IMR-90 (cell line): ENCODE measurements around the gene VEGFA. TPM values are rescaled to one million over a fixed set of nuclear protein-coding genes. Genes with fewer than 3 reads are reported as not detected.

Experiments used
- ATAC-seq: fragments of 200-7000 bp; cut with Tn5 transposase; 2 replicates; pipeline ENCODE4 v1.9.1; 2020; ENCODE audit warnings: low read depth, mild to moderate bottlenecking, moderate library complexity
- BruUV-seq: library from RNA; stranded (reverse); fragments of 400-500 nt; replicated peaks from 2 replicates; lab custom pipeline; 2021; lab: Mats Ljungman, UMichigan
- CTCF ChIA-PET: fragments of 300-600 bp; formaldehyde crosslinking; extraction: SDS; loops from one replicate; lab custom pipeline; 2021; ENCODE audit warnings: antibody characterized with exemption; lab: Yijun Ruan, JAX
- POLR2A ChIA-PET: fragments of 300-600 bp; sonication (Branson Sonifier 250); formaldehyde crosslinking; loops from one replicate; lab custom pipeline; 2022; ENCODE audit warnings: antibody characterized with exemption; ENCODE audit not compliant: unreplicated experiment; lab: Charles Lee
- DNase-seq: peaks from one replicate; pipeline ENCODE4 v3.0.0; 2013
- H2AFZ ChIP-seq: replicated peaks from 2 replicates; pipeline ENCODE3; 2013; ENCODE audit warnings: low read length, mild to moderate bottlenecking; ENCODE audit not compliant: poor library complexity
- H2AK5ac ChIP-seq: 2 replicates; pipeline ENCODE4 v1.6.1; 2013; ENCODE audit warnings: low read depth, low read length, inconsistent platforms
- H2AK9ac ChIP-seq: replicated peaks from 2 replicates; pipeline ENCODE3; 2013; ENCODE audit warnings: mild to moderate bottlenecking, low read depth, low read length, moderate library complexity; ENCODE audit not compliant: poor library complexity
- H2BK120ac ChIP-seq: 2 replicates; pipeline ENCODE4 v1.6.1; 2013; ENCODE audit warnings: low read depth, low read length, inconsistent platforms
- H2BK15ac ChIP-seq: 3 replicates; pipeline ENCODE4 v1.6.1; 2013; ENCODE audit warnings: low read depth, low read length, inconsistent platforms
- H2BK20ac ChIP-seq: 2 replicates; pipeline ENCODE4 v1.6.1; 2013; ENCODE audit warnings: low read depth, mild to moderate bottlenecking, inconsistent platforms, low read length, moderate library complexity
- H2BK5ac ChIP-seq: 2 replicates; pipeline ENCODE4 v1.6.1; 2013; ENCODE audit warnings: mild to moderate bottlenecking, low read depth, low read length, inconsistent platforms; ENCODE audit not compliant: poor library complexity, severe bottlenecking
- H3K14ac ChIP-seq: replicated peaks from 2 replicates; pipeline ENCODE4 v1.6.1; 2013; ENCODE audit warnings: low read depth, low read length, inconsistent platforms
- H3K18ac ChIP-seq: 2 replicates; pipeline ENCODE4 v1.6.1; 2013; ENCODE audit warnings: low read depth, low read length, control low read depth
- H3K23ac ChIP-seq: 2 replicates; pipeline ENCODE4 v1.6.1; 2013; ENCODE audit warnings: low read depth, low read length, inconsistent platforms
- H3K27ac ChIP-seq: 2 replicates; pipeline ENCODE4 v1.5.1; 2013; ENCODE audit warnings: mild to moderate bottlenecking, control low read depth, low read length; ENCODE audit not compliant: insufficient read depth
- H3K27me3 ChIP-seq: 2 replicates; pipeline ENCODE4 v1.6.1; 2013; ENCODE audit warnings: low read length; ENCODE audit not compliant: control insufficient read depth, insufficient read depth
- H3K36me3 ChIP-seq: 2 replicates; pipeline ENCODE4 v1.6.1; 2013; ENCODE audit warnings: low read length, mixed read lengths; ENCODE audit not compliant: control insufficient read depth, insufficient read depth
- H3K4ac ChIP-seq: 2 replicates; pipeline ENCODE4 v1.6.1; 2013; ENCODE audit warnings: low read depth, low read length, inconsistent platforms
- H3K4me1 ChIP-seq: 2 replicates; pipeline ENCODE4 v1.6.1; 2013; ENCODE audit warnings: low read length, mixed read lengths; ENCODE audit not compliant: control insufficient read depth, insufficient read depth
- H3K4me2 ChIP-seq: 2 replicates; pipeline ENCODE4 v1.6.1; 2013; ENCODE audit warnings: low read depth, mild to moderate bottlenecking, control low read depth, low read length, moderate library complexity
- H3K4me3 ChIP-seq: 2 replicates; pipeline ENCODE4 v1.5.1; 2013; ENCODE audit warnings: low read depth, mild to moderate bottlenecking, control low read depth, low read length, moderate library complexity; ENCODE audit not compliant: insufficient read depth
- H3K56ac ChIP-seq: 2 replicates; pipeline ENCODE4 v1.6.1; 2013; ENCODE audit warnings: low read length, inconsistent platforms; ENCODE audit not compliant: insufficient read depth; ENCODE audit errors: extremely low read depth
- H3K79me1 ChIP-seq, 2 experiments: 2 replicates each; pipeline ENCODE4 v1.6.1; 2013; ENCODE audit warnings: low read length in 2 of 2, inconsistent platforms in 1 of 2, low read depth in 1 of 2
- H3K9ac ChIP-seq: 2 replicates; pipeline ENCODE4 v1.6.1; 2013; ENCODE audit warnings: low read depth, low read length, control low read depth
- H3K9me1 ChIP-seq: 2 replicates; pipeline ENCODE4 v1.6.1; 2013; ENCODE audit warnings: low read length, inconsistent platforms; ENCODE audit not compliant: insufficient read depth
- H3K9me3 ChIP-seq: 2 replicates; pipeline ENCODE4 v1.6.1; 2013; ENCODE audit warnings: low read length; ENCODE audit not compliant: control insufficient read depth, insufficient read depth
- H4K20me1 ChIP-seq: 2 replicates; pipeline ENCODE4 v1.6.1; 2013; ENCODE audit warnings: low read length, inconsistent platforms; ENCODE audit not compliant: insufficient read depth
- H4K5ac ChIP-seq: 2 replicates; pipeline ENCODE4 v1.6.1; 2013; ENCODE audit warnings: mild to moderate bottlenecking, low read depth, low read length, control low read depth
- H4K8ac ChIP-seq, 2 experiments: 2 replicates each; pipeline ENCODE4 v1.6.1; 2013; ENCODE audit warnings: low read depth in 2 of 2, low read length in 2 of 2, control low read depth in 1 of 2, inconsistent platforms in 1 of 2
- H4K91ac ChIP-seq: 2 replicates; pipeline ENCODE4 v1.6.1; 2013; ENCODE audit warnings: low read depth, low read length, inconsistent platforms; ENCODE audit not compliant: insufficient read depth
- NFE2L2 ChIP-seq: fragments of 150-350 bp; IDR thresholded peaks from 2 replicates; pipeline ENCODE4 v1.6.1; 2016; ENCODE audit warnings: low read depth, mild to moderate bottlenecking, low read length
- RFX5 ChIP-seq: IDR thresholded peaks from 2 replicates; pipeline ENCODE4 v1.8.0; 2012; ENCODE audit warnings: low read depth, mild to moderate bottlenecking, low read length, moderate library complexity
- WGBS, 2 experiments: methylation state at CpG; one replicate each; pipeline versions ENCODE4 v1.1.5 to v1.1.7; 2013; ENCODE audit warnings: missing lambda C conversion rate in 2 of 2; ENCODE audit not compliant: insufficient read length in 1 of 2; ENCODE audit errors: extremely low coverage in 2 of 2; 5-methylcytosine and 5-hydroxymethylcytosine counted together
- dilution Hi-C: fragments of 300-500 bp; cut with HindIII; formaldehyde crosslinking; loops from one replicate; pipeline ENCODE4 v1.14.3; 2018; ENCODE audit warnings: low sequenced_read_pairs; ENCODE audit not compliant: unreplicated experiment
- in situ Hi-C: fragments of 300-500 bp; cut with MboI; formaldehyde crosslinking; loops from 3 replicates; pipeline ENCODE4 v1.14.3; 2019; ENCODE audit warnings: low sequenced_read_pairs, inconsistent platforms, mixed read lengths
- intact Hi-C: fragments of 100-400 bp; cut with micrococcal nuclease; formaldehyde crosslinking; loops from 2 replicates; pipeline ENCODE4 v1.10.0; 2022
- polyA plus RNA-seq, 3 experiments: library from polyadenylated mRNA; depleted of rRNA; stranded (reverse); fragments of >200 nt; gene quantifications; 2 replicates each; pipeline ENCODE4 v1.2.3, GENCODE V29; 2012; ENCODE audit warnings: low replicate concordance in 1 of 3
- total RNA-seq: library from RNA; depleted of rRNA; stranded (reverse); fragments of >200 nt; gene quantifications from 2 replicates; pipeline ENCODE4 v1.2.3, GENCODE V29; 2012
- TF ChIP-seq, protein P1 (sequence below): conservative IDR thresholded peaks from 2 replicates; pipeline ENCODE4 v1.5.1; 2012; ENCODE audit warnings: mild to moderate bottlenecking, low read depth, low read length, improper control_type of control experiment

The VEGFA gene
- total and polyA plus RNA-seq, 2 of the 4 experiments (the other 2 are of a cell fraction), result 190 to 234 TPM

GRCh38 chr6:43747784-43748183, 22.2 kb upstream of the VEGFA start:
- in situ Hi-C loops, result no loop called here
- DNase-seq, result no peak

More at GRCh38 chr6:43747784-43748183, 22.2 kb upstream of the VEGFA start:
- no peak overlapping the region for H2BK120ac ChIP-seq
- intact Hi-C loops, result no loop called here
- H3K9me3 ChIP-seq, result no peaks in the 10 kb centered on the region
- H3K79me1 ChIP-seq, result no peaks in the 10 kb centered on the region
- no peak overlapping the region for H3K4me2 ChIP-seq
- H3K9me1 ChIP-seq, result no peaks in the 10 kb centered on the region
- H3K36me3 ChIP-seq, result no peaks in the 10 kb centered on the region
- H3K23ac ChIP-seq, result no peak overlapping the region
- peaks cover 2% of the 10 kb centered on the region; the same call in 1 of the 2 replicates for H3K4me1 ChIP-seq
- ChIA-PET CTCF (no interaction called here), POLR2A (no interaction called here)
- no peak overlapping the region for H2BK5ac ChIP-seq
- H3K27ac ChIP-seq, result no peak overlapping the region
- no peak overlapping the region for H3K56ac ChIP-seq
- WGBS, 2 experiments, result no CpG with 5 or more reads among the region's 4 CpGs
- dilution Hi-C loops, result no loop called here
- H2AFZ ChIP-seq, result no peak overlapping the region
- BruUV-seq, result no TSS peak
- H4K91ac ChIP-seq, result no peak overlapping the region
- no peak overlapping the region for H4K8ac ChIP-seq
- no peaks in the 10 kb centered on the region for H4K20me1 ChIP-seq
- no peak overlapping the region for H2BK15ac ChIP-seq
- H3K9ac ChIP-seq, result no peak overlapping the region
- no peak overlapping the region for H2AK9ac ChIP-seq
- H3K18ac ChIP-seq, result no peak overlapping the region
- H3K14ac ChIP-seq, result no peak overlapping the region
- ATAC-seq, result no peak
- TF ChIP-seq, protein P1, sequence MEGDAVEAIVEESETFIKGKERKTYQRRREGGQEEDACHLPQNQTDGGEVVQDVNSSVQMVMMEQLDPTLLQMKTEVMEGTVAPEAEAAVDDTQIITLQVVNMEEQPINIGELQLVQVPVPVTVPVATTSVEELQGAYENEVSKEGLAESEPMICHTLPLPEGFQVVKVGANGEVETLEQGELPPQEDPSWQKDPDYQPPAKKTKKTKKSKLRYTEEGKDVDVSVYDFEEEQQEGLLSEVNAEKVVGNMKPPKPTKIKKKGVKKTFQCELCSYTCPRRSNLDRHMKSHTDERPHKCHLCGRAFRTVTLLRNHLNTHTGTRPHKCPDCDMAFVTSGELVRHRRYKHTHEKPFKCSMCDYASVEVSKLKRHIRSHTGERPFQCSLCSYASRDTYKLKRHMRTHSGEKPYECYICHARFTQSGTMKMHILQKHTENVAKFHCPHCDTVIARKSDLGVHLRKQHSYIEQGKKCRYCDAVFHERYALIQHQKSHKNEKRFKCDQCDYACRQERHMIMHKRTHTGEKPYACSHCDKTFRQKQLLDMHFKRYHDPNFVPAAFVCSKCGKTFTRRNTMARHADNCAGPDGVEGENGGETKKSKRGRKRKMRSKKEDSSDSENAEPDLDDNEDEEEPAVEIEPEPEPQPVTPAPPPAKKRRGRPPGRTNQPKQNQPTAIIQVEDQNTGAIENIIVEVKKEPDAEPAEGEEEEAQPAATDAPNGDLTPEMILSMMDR, result no peak
- TF ChIP-seq RFX5 (no peak), NFE2L2 (no peak)
- no peak overlapping the region for H3K4ac ChIP-seq
- peaks cover 45% of the 10 kb centered on the region for H3K27me3 ChIP-seq
- H4K5ac ChIP-seq, result no peak overlapping the region
- H2BK20ac ChIP-seq, result no peak overlapping the region
- H3K4me3 ChIP-seq, result no peak overlapping the region
- H2AK5ac ChIP-seq, result no peak overlapping the region
